Neural progenitor cell (in vitro differentiated cells): Measurements from ENCODE around the gene SLC44A2. TPM values are rescaled to one million over a fixed set of nuclear protein-coding genes. Genes with fewer than 3 reads are reported as not detected.
A peak's percentile ranks its signal among the peaks of the same experiment; 100 is the strongest.

Experiments
- DNase-seq: peaks from one replicate; pipeline ENCODE4 v3.0.0-alpha.2; 2016; ENCODE audit warnings: low spot score
- H2AFZ ChIP-seq: fragments of 200-600 bp; sonication (generic); replicated peaks from 2 replicates; pipeline ENCODE4 v1.6.1; 2016; ENCODE audit warnings: antibody characterized with exemption
- H3F3A ChIP-seq: fragments of 200-600 bp; sonication (generic); 2 replicates; pipeline ENCODE4 v1.6.1; 2016; ENCODE audit warnings: antibody characterized with exemption, low read depth
- H3K27ac ChIP-seq: fragments of 200-600 bp; sonication (generic); 2 replicates; pipeline ENCODE4 v1.5.1; 2016; ENCODE audit warnings: mild to moderate bottlenecking
- H3K27me3 ChIP-seq: fragments of 200-600 bp; sonication (generic); 2 replicates; pipeline ENCODE4 v1.6.1; 2016; ENCODE audit warnings: mild to moderate bottlenecking, moderate library complexity
- H3K36me3 ChIP-seq: fragments of 200-600 bp; sonication (generic); 2 replicates; pipeline ENCODE4 v1.5.1; 2016
- H3K4me1 ChIP-seq: fragments of 200-600 bp; sonication (generic); 2 replicates; pipeline ENCODE4 v1.6.1; 2016; ENCODE audit warnings: mixed run types
- H3K4me2 ChIP-seq: fragments of 200-600 bp; sonication (generic); 2 replicates; pipeline ENCODE4 v1.6.1; 2016
- H3K4me3 ChIP-seq: fragments of 200-600 bp; sonication (generic); 2 replicates; pipeline ENCODE4 v1.5.1; 2016
- H3K79me2 ChIP-seq: fragments of 200-600 bp; sonication (generic); 2 replicates; pipeline ENCODE4 v1.6.1; 2016; ENCODE audit warnings: low read depth
- H3K9ac ChIP-seq: fragments of 200-600 bp; sonication (generic); 2 replicates; pipeline ENCODE4 v1.6.1; 2016
- H3K9me3 ChIP-seq: fragments of 200-600 bp; sonication (generic); 2 replicates; pipeline ENCODE4 v1.5.1; 2016; ENCODE audit warnings: low read depth
- H4K20me1 ChIP-seq: fragments of 200-600 bp; sonication (generic); 2 replicates; pipeline ENCODE4 v1.6.1; 2016; ENCODE audit warnings: low read depth
- H3K27ac Mint-ChIP-seq: 3 replicates; pipeline ENCODE4 v1.8.0; 2021; ENCODE audit warnings: mixed read lengths
- H3K27me3 Mint-ChIP-seq: 2 replicates; pipeline ENCODE4 v1.8.0; 2022; ENCODE audit warnings: low read depth, mild to moderate bottlenecking, inconsistent platforms, moderate library complexity, mixed read lengths; ENCODE audit not compliant: insufficient read depth
- H3K36me3 Mint-ChIP-seq: 3 replicates; pipeline ENCODE4 v1.8.0; 2021; ENCODE audit warnings: mixed read lengths
- H3K4me1 Mint-ChIP-seq: 3 replicates; pipeline ENCODE4 v1.8.0; 2021; ENCODE audit warnings: mixed read lengths
- H3K4me3 Mint-ChIP-seq: 3 replicates; pipeline ENCODE4 v1.8.0; 2021; ENCODE audit warnings: mild to moderate bottlenecking, moderate library complexity, mixed read lengths
- H3K9me3 Mint-ChIP-seq: 3 replicates; pipeline ENCODE4 v1.8.0; 2020; ENCODE audit warnings: mixed read lengths
- CTCF ChIP-seq: fragments of 200-600 bp; sonication (generic); IDR thresholded peaks from 2 replicates; pipeline ENCODE4 v1.5.1; 2017; ENCODE audit warnings: antibody characterized with exemption, mild to moderate bottlenecking
- EZH2 ChIP-seq: fragments of 200-600 bp; sonication (generic); IDR thresholded peaks from 2 replicates; pipeline ENCODE4 v1.6.1; 2017; ENCODE audit warnings: antibody characterized with exemption, mild to moderate bottlenecking, moderate library complexity
- EZH2phosphoT487 ChIP-seq: fragments of 200-600 bp; sonication (generic); IDR thresholded peaks from 2 replicates; pipeline ENCODE4 v1.6.1; 2017; ENCODE audit warnings: antibody characterized with exemption
- total RNA-seq: library from RNA; depleted of rRNA; stranded (reverse); fragments of >200 nt; gene quantifications from 2 replicates; pipeline ENCODE4 v1.2.3, GENCODE V29; 2015; ENCODE audit warnings: low replicate concordance

SLC44A2 gene
- total RNA-seq, 1 donor from 2014 or later: 45.6 TPM

GRCh38 chr19:10602330-10603083 lies 22.8 kb upstream of the SLC44A2 start:
- DNase-seq: peak; percentile 95
- H3K27me3 Mint-ChIP-seq: peaks cover 8% of the 10 kb centered on the region
- H3K4me1 ChIP-seq: peaks cover 15% of the 10 kb centered on the region
- H3K4me3 ChIP-seq: peak overlapping the region; percentile 98
- H4K20me1 ChIP-seq: peaks cover 13% of the 10 kb centered on the region
- H3K4me3 Mint-ChIP-seq: peak overlapping the region; percentile 91
- H2AFZ ChIP-seq: peak overlapping the region; percentile 91
- no peak overlapping the region for H3K27ac Mint-ChIP-seq
- H3K9ac ChIP-seq: peak overlapping the region; percentile 75
- TF ChIP-seq CTCF (no peak), EZH2phosphoT487 (no peak), EZH2 (no peak)
- H3K36me3 Mint-ChIP-seq: peaks cover 2% of the 10 kb centered on the region
- H3K9me3 Mint-ChIP-seq: no peaks in the 10 kb centered on the region
- no peaks in the 10 kb centered on the region for H3K9me3 ChIP-seq
- peak overlapping the region; percentile 88 for H3K27ac ChIP-seq
- H3F3A ChIP-seq: peaks cover 14% of the 10 kb centered on the region
- H3K79me2 ChIP-seq: peaks cover 45% of the 10 kb centered on the region
- H3K27me3 ChIP-seq: peaks cover 11% of the 10 kb centered on the region
- peaks cover 18% of the 10 kb centered on the region for H3K4me1 Mint-ChIP-seq
- H3K36me3 ChIP-seq: no peaks in the 10 kb centered on the region
- H3K4me2 ChIP-seq: peak overlapping the region; percentile 96

GRCh38 chr19:10603084-10603872 lies 22.1 kb upstream of the SLC44A2 start:
- H3K4me1 Mint-ChIP-seq: peaks cover 18% of the 10 kb centered on the region
- peak; percentile 7 for TF ChIP-seq CTCF
- no peak for TF ChIP-seq EZH2phosphoT487
- peak; percentile 54 for DNase-seq

GRCh38 chr19:10603873-10604459 lies 21.4 kb upstream of the SLC44A2 start:
- H3K4me3 ChIP-seq: peak overlapping the region; percentile 98

More at GRCh38 chr19:10603084-10603872, 22.1 kb upstream of the SLC44A2 start:
- Mint-ChIP-seq H3K36me3 (peaks cover 2% of the 10 kb centered on the region), H3K27ac (peak overlapping the region; percentile 66), H3K27me3 (peaks cover 8% of the 10 kb centered on the region), H3K4me3 (peak overlapping the region; percentile 91), H3K9me3 (no peaks in the 10 kb centered on the region)
- Histone ChIP-seq H3K4me3 (peak overlapping the region; percentile 98), H3K4me2 (peak overlapping the region; percentile 96), H3K27me3 (peaks cover 11% of the 10 kb centered on the region), H3K4me1 (peaks cover 15% of the 10 kb centered on the region), H3F3A (peaks cover 14% of the 10 kb centered on the region), H2AFZ (peak overlapping the region; percentile 68), H3K9me3 (no peaks in the 10 kb centered on the region), H3K27ac (peak overlapping the region; percentile 88), H3K79me2 (peaks cover 51% of the 10 kb centered on the region), H3K9ac (peak overlapping the region; percentile 75), H3K36me3 (no peaks in the 10 kb centered on the region), H4K20me1 (peaks cover 13% of the 10 kb centered on the region)

More at GRCh38 chr19:10603873-10604459, 21.4 kb upstream of the SLC44A2 start:
- no peaks in the 10 kb centered on the region for H3K9me3 ChIP-seq
- H3K4me2 ChIP-seq: peak overlapping the region; percentile 96
- peaks cover 58% of the 10 kb centered on the region for H3K79me2 ChIP-seq
- H3K27ac ChIP-seq: no peak overlapping the region
- TF ChIP-seq EZH2 (no peak), EZH2phosphoT487 (no peak), CTCF (no peak)
- H3K27me3 ChIP-seq: peaks cover 11% of the 10 kb centered on the region
- Mint-ChIP-seq H3K27me3 (peaks cover 8% of the 10 kb centered on the region), H3K36me3 (peaks cover 2% of the 10 kb centered on the region), H3K4me3 (peak overlapping the region; percentile 91), H3K9me3 (no peaks in the 10 kb centered on the region), H3K27ac (peak overlapping the region; percentile 1), H3K4me1 (peaks cover 18% of the 10 kb centered on the region)
- peaks cover 15% of the 10 kb centered on the region for H3K4me1 ChIP-seq
- H2AFZ ChIP-seq: no peak overlapping the region
- peaks cover 14% of the 10 kb centered on the region for H4K20me1 ChIP-seq
- peaks cover 14% of the 10 kb centered on the region for H3F3A ChIP-seq
- H3K9ac ChIP-seq: peak overlapping the region; percentile 75
- H3K36me3 ChIP-seq: no peaks in the 10 kb centered on the region
- peak; percentile 9 for DNase-seq
